Immature natural killer cell (primary cell): ENCODE data around the gene TNRC6C. TPM values are rescaled to one million over a fixed set of nuclear protein-coding genes. Genes with fewer than 3 reads are reported as not detected.
"Not testable (repeated sequence)": the region's sequence is repeated elsewhere in the genome, so short reads cannot be mapped to it uniquely, and the experiment has no call there.

Source experiments
- DNase-seq, 3 donors: peaks; one replicate each; pipeline ENCODE4 v3.0.0; 2022; ENCODE audit warnings: mixed read lengths in 1 of 3
- H3K27ac Mint-ChIP-seq, 6 donors: one replicate each; pipeline ENCODE4 v1.8.0; 2020; ENCODE audit warnings: mixed read lengths in 6 of 6, mild to moderate bottlenecking in 5 of 6, inconsistent platforms in 4 of 6, moderate library complexity in 3 of 6
- H3K27me3 Mint-ChIP-seq, 3 donors: one replicate each; pipeline ENCODE4 v1.8.0; 2020 to 2021; ENCODE audit warnings: low read depth in 3 of 3, mild to moderate bottlenecking in 3 of 3, mixed read lengths in 3 of 3, moderate library complexity in 3 of 3, inconsistent platforms in 1 of 3
- H3K36me3 Mint-ChIP-seq, 3 donors: one replicate each; pipeline ENCODE4 v1.8.0; 2020; ENCODE audit warnings: mixed read lengths in 3 of 3, inconsistent platforms in 2 of 3, mild to moderate bottlenecking in 2 of 3
- H3K4me1 Mint-ChIP-seq, 2 donors: one replicate each; pipeline ENCODE4 v1.8.0; 2020; ENCODE audit warnings: inconsistent platforms in 2 of 2, mild to moderate bottlenecking in 2 of 2, mixed read lengths in 2 of 2, moderate library complexity in 1 of 2
- H3K4me3 Mint-ChIP-seq, 5 donors: one replicate each; pipeline ENCODE4 v1.8.0; 2020; ENCODE audit warnings: mild to moderate bottlenecking in 5 of 5, mixed read lengths in 5 of 5, inconsistent platforms in 3 of 5, moderate library complexity in 3 of 5
- H3K9me3 Mint-ChIP-seq, 6 donors: one replicate each; pipeline ENCODE4 v1.8.0; 2020; ENCODE audit warnings: mild to moderate bottlenecking in 6 of 6, mixed read lengths in 6 of 6, inconsistent platforms in 4 of 6, moderate library complexity in 3 of 6
- polyA plus RNA-seq, 3 donors: library from polyadenylated mRNA; unstranded; fragments of 300-500 nt; fragmentation: Illumina TruSeq; gene quantifications; one replicate each; pipeline ENCODE4 v1.2.3, GENCODE V29; 2021

TNRC6C gene
- polyA plus RNA-seq, 3 donors from 2014 or later, result 0.71 to 5.5 (median 4.8) TPM

- no peak overlapping the region for H3K4me3 Mint-ChIP-seq
- peaks cover 0 to 3% (median 0%) of the 10 kb centered on the region in 3 donors for H3K36me3 Mint-ChIP-seq
- H3K27me3 Mint-ChIP-seq, result no peaks in the 10 kb centered on the region
- DNase-seq, result no peak
- H3K4me1 Mint-ChIP-seq, result peaks cover 15 to 49% of the 10 kb centered on the region in 2 donors
- no peak overlapping the region for H3K27ac Mint-ChIP-seq
- H3K9me3 Mint-ChIP-seq, result no peaks in the 10 kb centered on the region
Measured at GRCh38 chr17:78057113-78057740, 98.7 kb downstream of the TNRC6C start.

- Mint-ChIP-seq H3K36me3 (peaks cover 0 to 3% (median 0%) of the 10 kb centered on the region in 3 donors), H3K27ac (peak overlapping the region in 1 of 6 donors; percentile 35), H3K4me1 (peaks cover 15 to 47% of the 10 kb centered on the region in 2 donors), H3K9me3 (no peaks in the 10 kb centered on the region), H3K4me3 (no peak overlapping the region), H3K27me3 (no peaks in the 10 kb centered on the region)
- DNase-seq, result no peak
Measured at GRCh38 chr17:78058001-78058400, 99.5 kb downstream of the TNRC6C start.

GRCh38 chr17:78058581-78058980 is 100.1 kb downstream of the TNRC6C start:
- Mint-ChIP-seq H3K4me3 (no peak overlapping the region), H3K9me3 (no peaks in the 10 kb centered on the region), H3K27me3 (no peaks in the 10 kb centered on the region), H3K27ac (no peak overlapping the region), H3K36me3 (peaks cover 0 to 3% (median 0%) of the 10 kb centered on the region in 3 donors), H3K4me1 (peaks cover 13 to 44% of the 10 kb centered on the region in 2 donors)
- no peak for DNase-seq

GRCh38 chr17:78062596-78062995 is 104.1 kb downstream of the TNRC6C start:
- Mint-ChIP-seq H3K27ac (peak overlapping the region in 1 of 6 donors; percentile 43), H3K9me3 (no peaks in the 10 kb centered on the region), H3K36me3 (peaks cover 4 to 12% (median 4%) of the 10 kb centered on the region in 3 donors), H3K4me1 (peaks cover 10 to 36% of the 10 kb centered on the region in 2 donors), H3K4me3 (no peak overlapping the region), H3K27me3 (no peaks in the 10 kb centered on the region)
- no peak for DNase-seq

GRCh38 chr17:78063489-78063888 is 105.0 kb downstream of the TNRC6C start:
- H3K36me3 Mint-ChIP-seq, result peaks cover 4 to 16% (median 4%) of the 10 kb centered on the region in 3 donors
- H3K9me3 Mint-ChIP-seq, result no peaks in the 10 kb centered on the region
- H3K27ac Mint-ChIP-seq, result peak overlapping the region in 2 of 6 donors; percentile 11 to 42
- DNase-seq, result no peak
- H3K4me1 Mint-ChIP-seq, result peaks cover 8 to 27% of the 10 kb centered on the region in 2 donors
- H3K27me3 Mint-ChIP-seq, result no peaks in the 10 kb centered on the region
- H3K4me3 Mint-ChIP-seq, result no peak overlapping the region

- Mint-ChIP-seq H3K27me3 (no peaks in the 10 kb centered on the region), H3K4me1 (peaks cover 1 to 17% of the 10 kb centered on the region in 2 donors), H3K27ac (peak overlapping the region in 1 of 6 donors; percentile 7), H3K4me3 (no peak overlapping the region), H3K9me3 (no peaks in the 10 kb centered on the region), H3K36me3 (peaks cover 4 to 16% (median 7%) of the 10 kb centered on the region in 3 donors)
- DNase-seq, result no peak
Measured at GRCh38 chr17:78064708-78065107, 106.2 kb downstream of the TNRC6C start.

- not testable (repeated sequence) for H3K9me3 Mint-ChIP-seq, H3K27ac Mint-ChIP-seq, H3K27me3 Mint-ChIP-seq, H3K4me1 Mint-ChIP-seq, H3K4me3 Mint-ChIP-seq, DNase-seq
- peaks cover 4 to 23% (median 12%) of the 10 kb centered on the region in 3 donors for H3K36me3 Mint-ChIP-seq
Measured at GRCh38 chr17:78066976-78067375, 108.5 kb downstream of the TNRC6C start.

GRCh38 chr17:78069695-78070094 is 111.2 kb downstream of the TNRC6C start:
- H3K27me3 Mint-ChIP-seq, result peaks cover 0 to 2% (median 0%) of the 10 kb centered on the region in 3 donors
- DNase-seq, result no peak
- no peaks in the 10 kb centered on the region for H3K4me1 Mint-ChIP-seq
- peaks cover 11 to 44% (median 24%) of the 10 kb centered on the region in 3 donors for H3K36me3 Mint-ChIP-seq
- no peaks in the 10 kb centered on the region for H3K9me3 Mint-ChIP-seq
- no peak overlapping the region for H3K27ac Mint-ChIP-seq
- H3K4me3 Mint-ChIP-seq, result no peak overlapping the region

GRCh38 chr17:78072961-78073360 is 114.5 kb downstream of the TNRC6C start:
- H3K36me3 Mint-ChIP-seq, result peaks cover 7 to 53% (median 34%) of the 10 kb centered on the region in 3 donors
- H3K27me3 Mint-ChIP-seq, result peaks cover 0 to 3% (median 2%) of the 10 kb centered on the region in 3 donors
- no peaks in the 10 kb centered on the region for H3K9me3 Mint-ChIP-seq
- H3K27ac Mint-ChIP-seq, result no peak overlapping the region
- H3K4me1 Mint-ChIP-seq, result no peaks in the 10 kb centered on the region
- H3K4me3 Mint-ChIP-seq, result no peak overlapping the region
- DNase-seq, result no peak

GRCh38 chr17:78075011-78075410 is 116.5 kb downstream of the TNRC6C start:
- H3K36me3 Mint-ChIP-seq, result peaks cover 7 to 62% (median 30%) of the 10 kb centered on the region in 3 donors
- H3K9me3 Mint-ChIP-seq, result no peaks in the 10 kb centered on the region
- no peaks in the 10 kb centered on the region for H3K4me1 Mint-ChIP-seq
- no peak for DNase-seq
- no peak overlapping the region for H3K4me3 Mint-ChIP-seq
- H3K27me3 Mint-ChIP-seq, result peaks cover 0 to 3% (median 2%) of the 10 kb centered on the region in 3 donors
- H3K27ac Mint-ChIP-seq, result peak overlapping the region in 1 of 6 donors; percentile 63

GRCh38 chr17:78075545-78075944 is 117.0 kb downstream of the TNRC6C start:
- H3K27ac Mint-ChIP-seq, result no peak overlapping the region
- H3K4me3 Mint-ChIP-seq, result no peak overlapping the region
- no peak for DNase-seq
- H3K4me1 Mint-ChIP-seq, result no peaks in the 10 kb centered on the region
- peaks cover 0 to 3% (median under 1%) of the 10 kb centered on the region in 3 donors for H3K27me3 Mint-ChIP-seq
- H3K36me3 Mint-ChIP-seq, result peaks cover 7 to 60% (median 27%) of the 10 kb centered on the region in 3 donors
- no peaks in the 10 kb centered on the region for H3K9me3 Mint-ChIP-seq

- Mint-ChIP-seq H3K4me3 (no peak overlapping the region), H3K36me3 (peaks cover 12 to 61% (median 17%) of the 10 kb centered on the region in 3 donors), H3K27ac (peak overlapping the region in 1 of 6 donors; percentile 39), H3K9me3 (no peaks in the 10 kb centered on the region), H3K4me1 (no peaks in the 10 kb centered on the region), H3K27me3 (peaks cover 0 to 3% (median 2%) of the 10 kb centered on the region in 3 donors)
- no peak for DNase-seq
Measured at GRCh38 chr17:78079253-78079652, 120.8 kb downstream of the TNRC6C start.

GRCh38 chr17:78081551-78081950 is 123.0 kb downstream of the TNRC6C start:
- H3K27me3 Mint-ChIP-seq, result peaks cover 0 to 2% (median 0%) of the 10 kb centered on the region in 3 donors

GRCh38 chr17:78082355-78082872 is 123.9 kb downstream of the TNRC6C start:
- H3K27ac Mint-ChIP-seq, H3K9me3 Mint-ChIP-seq, H3K4me3 Mint-ChIP-seq, H3K4me1 Mint-ChIP-seq, H3K27me3 Mint-ChIP-seq, DNase-seq: not testable (repeated sequence)
- H3K36me3 Mint-ChIP-seq, result peaks cover 5 to 55% (median 20%) of the 10 kb centered on the region in 3 donors

More at GRCh38 chr17:78081551-78081950, 123.0 kb downstream of the TNRC6C start:
- peaks cover 7 to 54% (median 15%) of the 10 kb centered on the region in 3 donors for H3K36me3 Mint-ChIP-seq
- H3K4me1 Mint-ChIP-seq, result no peaks in the 10 kb centered on the region
- no peak for DNase-seq
- no peak overlapping the region for H3K4me3 Mint-ChIP-seq
- peak overlapping the region in 1 of 6 donors; percentile 31 for H3K27ac Mint-ChIP-seq
- no peaks in the 10 kb centered on the region for H3K9me3 Mint-ChIP-seq
